ENCODE measurements around the gene CCDC57. TPM values are rescaled to one million over a fixed set of nuclear protein-coding genes. Genes with fewer than 3 reads are reported as not detected.

CCDC57 gene
- total RNA-seq, 4 donors from 2014 or later = 23.5 to 87.5 (median 48.3) TPM

DNA sequence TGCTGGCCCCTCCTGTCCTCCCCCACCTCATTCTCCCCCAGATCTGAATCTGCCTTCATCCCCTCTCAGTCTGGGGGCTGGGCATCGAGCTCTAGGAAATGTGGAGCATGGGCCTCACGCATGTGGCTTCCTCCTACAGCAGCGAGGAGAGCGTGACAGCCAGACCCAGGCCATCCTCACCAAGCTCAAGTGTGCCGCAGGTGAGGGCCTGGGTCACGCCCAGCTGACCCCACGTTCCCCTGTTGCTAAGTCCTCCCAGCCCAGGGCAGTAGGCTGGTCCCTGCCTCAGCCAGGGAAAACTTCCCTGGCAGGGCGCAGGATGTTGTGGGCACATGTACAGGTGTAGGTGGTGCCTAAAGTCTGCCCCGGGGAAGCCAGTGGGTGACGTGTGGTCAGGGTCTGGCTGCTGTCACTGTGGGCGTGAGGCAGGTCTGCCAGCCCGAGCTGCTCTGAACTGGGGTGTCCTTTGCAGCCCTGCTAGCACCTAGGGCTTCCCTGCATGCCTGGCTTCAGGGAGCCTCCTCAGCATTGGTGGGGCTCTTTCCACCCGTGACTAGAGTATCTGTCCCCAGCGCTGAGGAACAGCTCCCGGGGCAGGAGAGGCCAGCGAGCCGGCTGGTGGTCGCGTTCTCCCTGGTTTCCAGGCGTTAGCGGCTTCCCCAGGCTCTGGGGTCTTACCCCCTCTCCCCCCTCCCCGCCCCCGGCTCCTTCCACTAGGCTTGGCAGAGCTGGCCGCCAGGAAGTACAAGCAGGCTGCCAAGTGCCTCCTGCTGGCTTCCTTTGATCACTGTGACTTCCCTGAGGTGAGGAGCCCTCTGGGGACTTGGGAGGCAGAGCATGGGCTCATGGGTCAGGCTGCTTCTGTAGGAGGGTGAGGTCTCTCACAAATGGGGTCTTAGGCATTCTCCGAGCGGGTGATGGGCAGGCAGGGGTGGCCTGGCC, 157.3 kb downstream of the CCDC57 start:
- H3K9me3 ChIP-seq = no peaks in the 10 kb centered on the region
- no peak for TF ChIP-seq POLR2A (IDR thresholded peaks at IDR 0.05)
- no peak for TF ChIP-seq EP300 (IDR thresholded peaks at IDR 0.05; ENCODE audit: low read depth)
- TF ChIP-seq POLR2AphosphoS5 (IDR thresholded peaks at IDR 0.05) = no peak
- TF ChIP-seq, protein P1, sequence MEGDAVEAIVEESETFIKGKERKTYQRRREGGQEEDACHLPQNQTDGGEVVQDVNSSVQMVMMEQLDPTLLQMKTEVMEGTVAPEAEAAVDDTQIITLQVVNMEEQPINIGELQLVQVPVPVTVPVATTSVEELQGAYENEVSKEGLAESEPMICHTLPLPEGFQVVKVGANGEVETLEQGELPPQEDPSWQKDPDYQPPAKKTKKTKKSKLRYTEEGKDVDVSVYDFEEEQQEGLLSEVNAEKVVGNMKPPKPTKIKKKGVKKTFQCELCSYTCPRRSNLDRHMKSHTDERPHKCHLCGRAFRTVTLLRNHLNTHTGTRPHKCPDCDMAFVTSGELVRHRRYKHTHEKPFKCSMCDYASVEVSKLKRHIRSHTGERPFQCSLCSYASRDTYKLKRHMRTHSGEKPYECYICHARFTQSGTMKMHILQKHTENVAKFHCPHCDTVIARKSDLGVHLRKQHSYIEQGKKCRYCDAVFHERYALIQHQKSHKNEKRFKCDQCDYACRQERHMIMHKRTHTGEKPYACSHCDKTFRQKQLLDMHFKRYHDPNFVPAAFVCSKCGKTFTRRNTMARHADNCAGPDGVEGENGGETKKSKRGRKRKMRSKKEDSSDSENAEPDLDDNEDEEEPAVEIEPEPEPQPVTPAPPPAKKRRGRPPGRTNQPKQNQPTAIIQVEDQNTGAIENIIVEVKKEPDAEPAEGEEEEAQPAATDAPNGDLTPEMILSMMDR (IDR thresholded peaks at IDR 0.05) = no peak
- peaks cover 0 to 9% (median 3%) of the 10 kb centered on the region in 4 donors for H3K36me3 ChIP-seq
- H3K27ac ChIP-seq = no peak overlapping the region
- intact Hi-C loops (cut with DNase I; ENCODE audit: low total_unique reads) (no loop called here), in situ Hi-C loops (cut with MboI; ENCODE audit: low pct_ligation_motif_present in 1 of 4, low pct_unique_long_range_greater_than_20kb in 1 of 4, low sequenced_read_pairs in 3 of 4) (no loop called here)
- WGBS, 2 donors (ENCODE audit: low coverage in 1 of 2) = 88% methylated on average over 18 of the region's 26 CpGs; no CpG with 5 or more reads in 1 of the 2 donors
- H3K4me1 ChIP-seq = peaks cover 12 to 23% (median 22%) of the 10 kb centered on the region in 4 donors
- DNase-seq = no peak
- H3K4me3 ChIP-seq = no peak overlapping the region
- H3K27me3 ChIP-seq = no peaks in the 10 kb centered on the region

DNA sequence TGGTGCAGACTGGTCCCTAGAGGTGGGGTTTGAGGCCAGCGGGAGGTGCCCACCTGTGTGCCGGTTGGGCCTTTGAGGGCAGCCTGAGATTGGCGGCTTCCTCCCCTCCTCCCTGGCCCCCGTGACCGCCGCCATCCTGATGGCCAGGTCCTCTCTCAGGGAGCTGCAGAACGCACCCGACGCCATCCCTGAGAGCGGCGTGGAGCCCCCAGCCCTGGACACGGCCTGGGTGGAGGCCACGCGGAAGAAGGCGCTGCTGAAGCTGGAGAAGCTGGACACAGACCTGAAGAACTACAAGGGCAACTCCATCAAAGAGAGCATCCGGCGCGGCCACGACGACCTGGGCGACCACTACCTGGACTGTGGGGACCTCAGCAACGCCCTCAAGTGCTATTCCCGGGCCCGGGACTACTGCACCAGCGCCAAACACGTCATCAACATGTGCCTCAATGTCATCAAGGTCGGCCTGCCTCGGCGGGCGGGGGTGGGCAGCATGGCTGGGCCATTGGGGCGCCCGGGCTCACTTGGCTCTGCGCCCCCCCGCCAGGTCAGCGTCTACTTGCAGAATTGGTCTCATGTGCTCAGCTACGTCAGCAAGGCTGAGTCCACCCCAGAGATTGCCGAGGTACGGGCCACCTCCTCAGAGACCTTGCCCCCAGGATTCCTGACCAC, 158.2 kb downstream of the CCDC57 start:
- no peak overlapping the region for H3K27ac ChIP-seq
- H3K9me3 ChIP-seq = no peaks in the 10 kb centered on the region
- no peaks in the 10 kb centered on the region for H3K27me3 ChIP-seq
- TF ChIP-seq POLR2AphosphoS5 (IDR thresholded peaks at IDR 0.05) (no peak), POLR2A (IDR thresholded peaks at IDR 0.05) (no peak), EP300 (IDR thresholded peaks at IDR 0.05; ENCODE audit: low read depth) (no peak)
- TF ChIP-seq, protein P1 (IDR thresholded peaks at IDR 0.05) = no peak
- 92% methylated on average over 35 of the region's 38 CpGs; no CpG with 5 or more reads in 1 of the 2 donors for WGBS, 2 donors (ENCODE audit: low coverage in 1 of 2)
- DNase-seq = no peak
- in situ Hi-C loops (cut with MboI; ENCODE audit: low pct_ligation_motif_present in 1 of 4, low pct_unique_long_range_greater_than_20kb in 1 of 4, low sequenced_read_pairs in 3 of 4) = no loop called here
- peaks cover 12 to 28% (median 27%) of the 10 kb centered on the region in 4 donors for H3K4me1 ChIP-seq
- peaks cover 0 to 9% (median 3%) of the 10 kb centered on the region in 4 donors for H3K36me3 ChIP-seq
- intact Hi-C loops (cut with DNase I; ENCODE audit: low total_unique reads) = no loop called here
- H3K4me3 ChIP-seq = no peak overlapping the region

DNA sequence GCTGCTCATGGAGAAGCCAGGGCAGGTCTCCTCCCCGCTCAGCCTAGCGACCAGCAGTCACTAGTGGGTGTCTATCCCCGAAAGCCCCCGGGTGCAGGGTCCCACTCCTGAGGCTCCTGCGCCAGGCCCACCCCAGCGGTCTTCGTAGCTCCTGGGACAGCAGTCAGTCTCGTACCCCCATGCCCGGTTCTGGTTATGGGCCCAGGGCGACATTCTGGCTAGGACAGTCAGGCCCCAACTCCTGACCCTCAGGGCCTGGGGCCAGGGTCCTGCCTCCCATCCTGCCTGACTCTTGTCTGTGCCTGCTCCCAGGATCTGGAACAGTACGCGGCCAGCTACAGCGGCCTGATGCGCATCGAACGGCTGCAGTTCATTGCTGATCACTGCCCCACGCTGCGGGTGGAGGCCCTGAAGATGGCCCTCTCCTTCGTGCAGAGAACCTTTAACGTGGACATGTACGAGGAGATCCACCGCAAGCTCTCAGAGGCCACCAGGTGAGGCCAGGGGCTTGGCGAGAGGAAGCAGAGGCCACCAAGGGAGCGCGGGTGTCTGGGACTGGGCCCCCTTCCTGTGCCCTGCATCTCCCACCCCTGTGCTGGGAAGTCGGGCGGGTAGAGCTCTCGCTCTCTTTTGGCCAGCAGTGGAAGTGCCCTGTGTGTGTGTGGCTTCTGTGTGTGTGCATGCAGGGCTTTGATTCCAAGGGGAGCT, 158.9 kb downstream of the CCDC57 start:
- H3K4me3 ChIP-seq = no peak overlapping the region
- no peaks in the 10 kb centered on the region for H3K9me3 ChIP-seq
- H3K27me3 ChIP-seq = no peaks in the 10 kb centered on the region
- no peak overlapping the region for H3K27ac ChIP-seq
- H3K4me1 ChIP-seq = peaks cover 12 to 28% (median 27%) of the 10 kb centered on the region in 4 donors
- no peak for DNase-seq
- peaks cover 0 to 9% (median 3%) of the 10 kb centered on the region in 4 donors for H3K36me3 ChIP-seq
- in situ Hi-C loops (cut with MboI; ENCODE audit: low pct_ligation_motif_present in 1 of 4, low pct_unique_long_range_greater_than_20kb in 1 of 4, low sequenced_read_pairs in 3 of 4) = no loop called here
- intact Hi-C loops (cut with DNase I; ENCODE audit: low total_unique reads) = no loop called here
- 94 to 100% methylated on average over 1 to 27 of the region's 28 CpGs for WGBS, 2 donors (ENCODE audit: low coverage in 1 of 2)
- TF ChIP-seq POLR2A (IDR thresholded peaks at IDR 0.05) (no peak), POLR2AphosphoS5 (IDR thresholded peaks at IDR 0.05) (no peak), EP300 (IDR thresholded peaks at IDR 0.05; ENCODE audit: low read depth) (no peak)
- TF ChIP-seq, protein P1 (IDR thresholded peaks at IDR 0.05) = no peak

Data from transverse colon (tissue), 4 donors.